Stimulated activated CD4-positive, alpha-beta T cell treated with anti-CD3 and anti-CD28 coated beads, Interleukin-12 subunit alpha, Interleukin-12 subunit beta, amount 100 ng/mL, for 48 hours (primary cell): Measurements from ENCODE around the gene CST3.
"Not testable (repeated sequence)": the region's sequence is repeated elsewhere in the genome, so short reads cannot be mapped to it uniquely, and the experiment has no call there.

Source experiments
- DNase-seq, 3 donors: peaks; one replicate each; pipeline ENCODE4 v3.0.0-alpha.2; 2020; ENCODE audit warnings: low read depth in 2 of 3, low spot score in 1 of 3

The CST3 gene, protein sequence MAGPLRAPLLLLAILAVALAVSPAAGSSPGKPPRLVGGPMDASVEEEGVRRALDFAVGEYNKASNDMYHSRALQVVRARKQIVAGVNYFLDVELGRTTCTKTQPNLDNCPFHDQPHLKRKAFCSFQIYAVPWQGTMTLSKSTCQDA

DNA sequence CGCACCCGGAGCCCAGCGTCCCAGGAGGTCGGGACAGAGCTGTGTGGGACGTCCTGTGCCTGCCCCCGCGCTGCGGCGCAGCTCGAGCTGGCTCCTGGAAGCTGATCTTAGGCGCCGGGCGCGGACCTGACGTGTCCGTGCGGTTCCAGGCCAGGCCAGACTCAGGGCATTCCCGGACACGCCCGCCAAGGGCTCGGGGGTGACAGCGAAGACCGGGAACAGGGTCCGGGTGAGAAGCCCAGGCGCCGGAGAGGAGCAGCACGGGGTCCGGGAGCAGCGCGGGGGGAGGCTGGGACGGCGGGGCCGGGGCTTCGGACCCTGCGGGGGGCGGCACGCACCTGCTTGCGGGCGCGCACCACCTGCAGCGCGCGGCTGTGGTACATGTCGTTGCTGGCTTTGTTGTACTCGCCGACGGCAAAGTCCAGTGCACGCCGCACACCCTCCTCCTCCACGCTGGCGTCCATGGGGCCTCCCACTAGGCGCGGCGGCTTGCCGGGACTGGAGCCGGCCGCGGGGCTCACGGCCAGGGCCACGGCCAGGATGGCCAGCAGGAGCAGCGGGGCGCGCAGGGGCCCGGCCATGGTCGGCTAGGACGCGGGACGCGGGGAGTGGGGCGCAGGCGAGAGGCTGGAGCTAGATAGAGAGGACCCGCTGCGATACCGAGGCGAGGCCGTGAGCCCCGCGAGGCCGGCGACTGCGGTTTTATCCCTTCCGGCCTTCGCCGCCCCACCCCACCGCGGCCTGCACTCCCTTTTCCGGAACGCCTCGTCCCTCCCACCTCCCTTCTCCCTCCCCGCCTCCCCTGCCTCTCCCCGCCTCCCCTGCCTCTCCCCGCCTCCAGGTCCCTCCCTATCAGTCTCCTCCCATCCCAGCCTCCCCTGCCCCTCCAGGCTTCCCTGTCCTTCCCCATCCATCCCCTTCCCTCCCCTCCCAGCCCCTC is at the start of gene CST3:
CST3 (minus strand) TSS at position 674 of the 940 bp plus-strand sequence; CDS start at position 581, 93 bp downstream.
- DNase-seq, result peak in 2 of 3 donors; percentile 5 to 13

DNA sequence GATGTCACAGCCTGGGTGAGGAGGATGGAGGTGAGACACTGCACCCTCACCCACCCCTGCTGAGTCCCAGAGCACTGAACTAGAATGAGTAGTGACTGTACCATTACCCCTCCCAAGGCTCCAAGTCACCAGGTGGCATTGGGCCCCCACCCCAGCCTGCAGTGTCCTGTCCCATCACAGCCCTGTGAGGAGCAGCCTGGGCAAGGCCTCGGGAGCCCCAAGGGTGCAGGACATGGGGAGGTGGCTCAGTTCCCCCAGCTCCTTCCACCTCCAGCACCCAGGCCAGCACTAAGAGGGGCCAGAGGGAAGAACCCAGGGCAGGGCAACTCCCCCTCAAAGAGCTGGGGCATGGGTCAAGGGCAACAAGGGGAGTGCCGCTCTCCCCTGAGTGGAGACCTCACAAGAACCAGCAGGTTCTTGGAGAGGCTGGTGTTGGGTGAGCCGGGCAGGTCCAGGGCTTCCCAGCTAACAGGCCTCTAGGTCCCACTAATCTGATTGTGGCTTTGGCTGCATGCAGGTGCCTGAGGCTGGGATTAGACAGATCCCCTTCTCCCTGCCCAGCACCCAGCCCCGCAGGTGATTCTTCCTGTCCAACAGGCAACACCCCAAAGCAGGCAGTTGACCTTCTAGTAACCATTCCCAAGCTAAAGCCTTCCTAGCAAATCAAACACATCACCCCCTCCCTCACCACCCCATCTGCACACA is 48.4 kb upstream of the CST3 start:
- no peak for DNase-seq

DNA sequence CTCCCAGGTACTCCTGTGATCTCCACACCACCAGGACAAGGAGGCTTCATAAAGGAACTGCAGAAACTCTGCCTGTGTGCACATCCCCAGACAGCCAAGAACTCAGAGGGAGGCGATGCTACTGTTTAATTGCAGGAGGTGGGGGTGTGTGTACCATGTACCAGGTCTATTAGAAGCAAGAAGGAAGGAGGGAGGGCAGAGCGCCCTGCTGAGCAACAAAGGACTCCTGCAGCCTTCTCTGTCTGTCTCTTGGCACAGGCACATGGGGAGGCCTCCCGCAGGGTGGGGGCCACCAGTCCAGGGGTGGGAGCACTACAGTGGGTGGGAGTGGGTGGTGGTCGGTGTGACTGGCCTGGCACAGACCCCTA is 47.8 kb upstream of the CST3 start:
- DNase-seq, result not testable (repeated sequence)

DNA sequence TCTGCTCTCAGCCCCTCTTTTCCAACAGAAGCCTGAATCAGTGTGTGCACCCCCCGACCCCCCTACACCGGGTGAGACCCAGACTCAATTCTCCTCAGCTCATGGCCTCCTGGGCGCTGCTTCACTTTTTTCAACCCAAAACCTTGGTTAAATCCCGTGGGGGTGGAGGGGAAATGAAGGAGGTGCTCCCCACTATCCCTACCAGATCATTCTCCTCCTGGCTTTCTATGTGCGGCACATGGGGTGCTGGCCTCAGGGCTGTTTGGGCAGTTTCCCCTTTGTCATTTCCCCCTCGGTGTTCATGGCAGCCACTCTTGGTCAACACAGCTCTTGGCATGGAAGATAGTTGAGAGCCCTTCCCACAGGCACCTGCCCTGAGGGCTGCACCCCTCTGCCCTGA is 46.5 kb upstream of the CST3 start:
- no peak for DNase-seq

DNA sequence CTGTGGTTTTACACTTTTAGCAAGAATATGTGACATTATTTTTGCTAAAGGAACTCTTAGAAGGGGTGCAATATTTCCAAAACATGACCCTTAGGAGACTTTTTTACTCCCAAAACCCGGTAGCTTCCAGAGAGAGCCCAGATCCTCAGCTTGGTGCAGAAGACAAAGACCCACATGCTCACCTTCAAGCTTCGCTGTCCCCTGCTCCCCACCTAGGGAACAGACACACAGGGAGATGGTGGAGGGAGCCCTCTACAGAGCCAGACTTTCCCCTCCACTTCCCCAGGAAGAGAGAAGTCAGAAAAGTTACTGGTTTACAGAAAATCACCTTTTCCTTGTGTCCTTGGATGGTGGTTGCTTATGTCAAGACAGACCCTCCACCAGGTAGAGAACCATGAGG is 46.1 kb upstream of the CST3 start:
- no peak for DNase-seq

DNA sequence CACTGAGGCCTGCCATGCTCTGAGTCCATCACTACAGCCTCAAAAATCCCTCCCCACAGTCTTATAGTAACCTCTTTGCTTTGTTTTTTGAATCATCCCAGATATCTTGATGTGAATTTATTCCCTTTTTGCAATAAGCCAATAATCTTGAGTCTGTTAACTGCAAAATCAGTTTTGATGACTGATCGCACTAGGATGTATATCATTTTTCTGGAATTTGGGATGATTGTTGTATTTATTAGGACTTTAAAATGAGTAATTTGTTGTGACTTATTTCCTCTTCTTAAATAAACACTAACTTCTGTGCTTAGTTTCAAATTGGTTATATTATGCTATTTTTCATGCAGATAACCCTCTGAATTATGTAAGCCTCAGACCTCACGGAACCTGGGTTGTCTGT is 45.5 kb upstream of the CST3 start:
- no peak for DNase-seq

DNA sequence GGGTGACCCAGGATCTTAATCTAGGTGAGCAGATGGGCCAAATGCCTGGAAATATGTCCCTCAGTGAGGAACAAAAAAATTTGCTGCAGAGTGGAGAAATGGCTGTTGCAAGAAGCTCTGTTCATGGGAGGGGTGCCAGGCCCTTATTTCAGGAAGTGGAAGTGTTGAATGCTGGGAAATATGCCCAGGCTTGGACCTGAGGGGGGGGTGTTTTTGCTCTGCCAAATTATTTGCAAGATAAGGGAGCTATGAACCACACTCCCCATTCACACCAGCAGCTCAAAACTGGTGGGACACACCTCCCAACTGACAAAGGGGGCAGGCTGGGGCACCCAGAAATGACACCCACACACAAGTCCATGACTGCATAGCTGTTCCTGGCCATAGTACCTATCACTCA is 42.4 kb upstream of the CST3 start:
- DNase-seq, result no peak

DNA sequence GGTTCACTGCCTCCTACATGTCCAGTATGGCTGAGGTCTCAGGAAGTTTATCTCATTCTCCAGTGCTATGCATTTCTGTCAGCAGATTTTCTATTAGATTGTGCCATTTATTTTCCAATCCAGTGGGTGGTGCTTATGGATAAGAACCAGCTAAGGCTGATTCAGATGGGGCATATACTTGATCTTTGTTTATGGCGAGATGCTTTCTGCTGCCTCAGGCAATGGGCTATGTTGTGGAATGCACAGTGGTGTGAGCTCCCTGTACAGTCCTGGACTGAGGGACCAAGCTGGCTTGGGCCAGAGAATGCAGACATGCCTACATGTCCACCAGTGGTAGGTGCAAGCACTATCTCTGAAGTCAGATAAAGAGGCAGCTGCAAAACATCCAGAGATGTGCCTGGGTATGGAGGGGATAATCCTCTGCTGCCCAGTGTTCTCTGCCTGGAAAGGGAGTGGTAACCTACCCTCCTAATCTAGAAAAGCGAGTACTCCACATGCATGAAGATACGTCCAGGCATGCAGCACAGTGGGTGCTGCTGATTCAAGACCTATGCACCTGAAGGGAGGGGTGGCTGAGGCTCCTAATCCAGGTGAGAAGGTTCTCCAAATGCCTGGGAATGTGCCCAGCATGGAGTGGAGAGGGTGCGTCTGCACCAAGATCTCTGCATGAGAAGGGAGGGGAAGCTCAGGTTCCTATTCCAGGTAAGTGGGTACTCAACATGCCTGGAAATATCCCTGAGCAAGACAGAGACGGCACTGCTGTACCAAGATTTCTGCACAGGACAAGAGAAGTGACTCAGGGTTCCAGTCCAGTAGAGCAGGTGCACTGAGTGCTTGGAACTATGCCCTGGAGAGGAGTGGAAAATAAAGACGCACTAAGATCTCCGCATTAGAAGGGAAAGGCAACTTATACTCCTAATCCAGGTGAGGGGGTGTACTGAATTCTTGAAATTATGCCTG is 41.7 kb upstream of the CST3 start:
- no peak for DNase-seq

DNA sequence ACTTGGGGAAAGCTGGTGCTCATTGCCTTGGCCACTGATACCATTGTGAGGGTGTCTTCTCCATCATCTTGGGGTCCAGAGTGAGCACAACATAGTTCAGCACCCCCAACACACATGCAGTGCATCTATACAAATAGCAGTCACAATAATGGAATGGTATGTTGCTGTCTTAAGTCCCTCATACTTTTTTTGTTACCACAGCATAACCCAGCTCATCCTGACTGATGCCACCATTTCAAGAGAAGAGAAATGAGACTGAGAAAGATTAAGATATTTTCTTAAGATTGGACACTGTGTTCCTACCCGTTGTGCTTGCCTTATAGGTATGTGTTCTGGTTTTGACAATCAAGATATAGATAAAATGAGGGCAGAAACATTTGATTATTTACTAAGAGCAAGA is 35.5 kb upstream of the CST3 start:
- no peak for DNase-seq

DNA sequence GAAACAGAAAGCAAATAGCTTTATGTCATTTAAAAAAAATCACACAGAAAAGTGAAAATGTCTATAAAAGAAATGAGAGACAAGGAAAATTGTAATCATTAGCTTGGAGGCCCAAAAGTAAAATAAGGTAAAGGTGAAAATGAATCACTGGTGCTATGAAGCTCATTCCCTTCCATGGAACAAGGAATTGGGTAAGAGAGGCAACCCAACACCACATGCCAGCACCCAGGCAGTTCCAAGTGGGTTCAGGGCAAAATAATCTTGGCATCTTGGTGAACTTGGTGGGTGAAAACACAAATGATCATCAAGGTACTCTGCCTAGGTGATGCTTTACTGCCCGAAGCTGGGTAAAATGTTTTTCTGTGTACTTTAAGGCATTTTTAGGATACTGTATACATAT is 34.4 kb upstream of the CST3 start:
- no peak for DNase-seq

DNA sequence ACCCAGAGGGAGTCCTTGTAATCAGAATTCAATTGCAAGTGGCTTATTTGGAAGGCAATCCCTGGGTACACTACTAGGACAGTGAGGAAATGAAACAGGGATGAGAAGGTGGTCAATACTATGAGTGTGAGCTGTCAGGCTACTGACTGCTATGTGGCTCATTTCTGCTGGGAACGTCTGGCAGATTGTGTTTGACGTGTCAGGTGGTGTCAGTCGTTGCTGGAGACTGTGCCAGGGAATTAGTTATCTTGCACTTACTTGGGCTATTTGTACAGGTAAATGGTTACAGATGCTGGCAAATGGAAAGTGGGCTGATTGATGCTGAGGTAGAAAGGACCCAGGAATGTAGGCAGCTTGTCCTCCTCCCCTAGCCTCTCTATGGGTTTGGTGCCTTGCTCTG is 33.7 kb upstream of the CST3 start:
- no peak for DNase-seq

DNA sequence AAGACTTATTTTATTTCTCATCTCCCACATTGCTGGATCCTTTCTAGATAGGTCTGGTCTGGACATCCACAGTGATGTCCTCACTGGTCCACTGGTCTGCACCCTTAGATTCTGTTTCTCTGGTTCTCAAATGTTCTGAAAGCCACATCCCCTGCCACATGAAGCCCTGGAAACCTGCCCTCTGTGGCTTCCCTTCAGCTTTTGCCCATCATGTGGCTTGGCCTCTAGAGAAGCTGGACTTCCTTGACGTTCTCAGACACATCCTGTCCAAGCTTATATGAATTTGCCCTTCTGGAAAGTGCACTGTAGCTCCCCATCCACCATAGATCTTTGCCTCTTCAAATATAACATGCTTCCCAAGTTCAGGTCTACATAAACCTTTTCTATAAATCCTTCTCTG is 32.6 kb upstream of the CST3 start:
- no peak for DNase-seq

DNA sequence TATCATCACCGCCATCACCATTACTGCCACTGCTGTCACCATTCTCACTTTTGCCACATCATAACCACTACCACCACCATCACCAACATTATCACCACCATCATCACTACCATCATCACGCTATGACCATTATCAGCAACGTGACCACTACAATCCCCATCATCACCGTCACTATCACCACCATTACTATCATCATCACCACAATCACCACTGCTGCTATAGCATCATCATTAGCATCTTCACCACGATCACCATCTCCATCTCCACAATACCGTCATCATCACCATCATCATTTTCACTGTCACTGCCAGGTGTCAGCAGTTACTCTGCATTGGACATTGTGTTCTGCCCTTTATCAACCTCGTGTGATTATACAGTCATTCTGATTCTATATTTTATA is 32.1 kb upstream of the CST3 start:
- DNase-seq, result no peak

DNA sequence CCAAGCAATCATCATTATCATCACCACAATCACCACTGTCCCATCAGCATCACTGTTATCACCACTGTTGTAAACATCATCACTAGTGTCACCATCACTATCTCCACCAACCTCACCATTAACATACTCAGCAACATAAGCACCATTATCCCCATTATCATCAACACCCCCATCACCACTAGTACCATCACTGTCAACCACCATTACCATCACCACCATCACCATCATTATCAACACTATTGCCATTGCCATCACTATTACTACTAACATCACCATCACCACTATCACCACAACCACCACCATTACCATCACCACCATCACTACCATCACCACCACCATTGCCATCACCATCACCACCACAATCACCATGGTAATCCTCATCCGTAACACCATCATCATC is 31.6 kb upstream of the CST3 start:
- no peak for DNase-seq

DNA sequence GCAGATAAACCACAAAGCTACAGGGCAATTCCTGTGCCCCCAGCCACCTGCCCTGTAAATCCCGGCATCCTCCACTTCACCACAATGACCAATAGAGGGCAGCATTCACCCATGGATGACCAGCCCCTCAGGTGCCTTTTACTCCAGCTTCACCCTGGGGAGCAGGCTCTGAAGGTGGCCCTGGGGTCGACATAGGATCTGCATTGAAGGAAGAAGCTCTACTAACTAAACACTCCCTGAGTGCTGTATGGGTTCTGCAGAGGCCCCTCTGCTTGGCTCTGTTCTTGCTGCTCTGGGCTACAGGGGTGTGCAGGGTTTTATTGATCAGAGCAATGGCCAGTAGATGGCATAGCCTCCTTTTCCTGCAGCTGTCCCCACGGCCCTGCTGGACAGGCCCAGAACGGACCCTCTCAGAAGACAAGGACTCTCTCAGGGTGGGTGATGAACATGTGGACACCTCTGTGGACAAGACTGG is 30.8 kb upstream of the CST3 start:
- peak; percentile 8 to 43 (median 20) for DNase-seq

DNA sequence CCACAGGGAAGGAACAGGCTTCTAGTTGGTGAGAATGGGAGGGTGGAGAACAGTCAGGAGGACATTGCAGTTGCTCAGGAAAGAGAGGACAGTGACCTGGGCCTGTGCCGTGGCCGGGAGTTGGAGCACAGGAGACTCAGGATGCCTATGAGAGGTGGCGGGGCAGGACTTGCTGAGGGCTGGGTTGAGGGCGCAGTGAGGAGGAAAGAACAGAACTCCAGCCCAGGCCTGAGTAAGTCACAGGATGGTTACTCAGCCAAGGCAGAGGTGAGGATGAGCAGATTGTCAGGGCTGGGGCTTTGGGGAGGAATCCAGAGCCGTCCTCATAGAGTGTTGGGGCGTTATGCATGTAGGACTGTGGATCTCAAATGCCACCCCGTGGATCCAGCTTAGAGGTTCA is 29.9 kb upstream of the CST3 start:
- no peak for DNase-seq

DNA sequence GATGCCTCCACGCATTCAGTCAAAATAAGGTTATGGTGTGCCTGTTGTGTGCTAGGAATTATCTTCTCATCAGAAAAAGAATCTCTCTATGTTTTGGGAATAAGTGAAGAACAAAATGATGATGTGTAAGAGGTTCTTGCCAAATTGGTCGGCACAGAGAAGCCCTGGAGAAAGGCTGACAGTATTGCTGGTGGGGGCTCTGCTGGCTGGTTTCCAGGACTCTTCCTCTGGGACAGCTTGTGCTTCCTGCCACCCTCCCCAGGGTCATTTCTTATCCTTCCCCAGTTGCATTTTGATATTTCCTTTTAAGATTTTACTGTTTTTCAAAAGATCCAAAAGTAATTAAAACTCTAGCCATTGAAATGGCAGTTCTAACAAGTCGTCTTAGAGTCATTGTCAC is 28.9 kb upstream of the CST3 start:
- no peak for DNase-seq

DNA sequence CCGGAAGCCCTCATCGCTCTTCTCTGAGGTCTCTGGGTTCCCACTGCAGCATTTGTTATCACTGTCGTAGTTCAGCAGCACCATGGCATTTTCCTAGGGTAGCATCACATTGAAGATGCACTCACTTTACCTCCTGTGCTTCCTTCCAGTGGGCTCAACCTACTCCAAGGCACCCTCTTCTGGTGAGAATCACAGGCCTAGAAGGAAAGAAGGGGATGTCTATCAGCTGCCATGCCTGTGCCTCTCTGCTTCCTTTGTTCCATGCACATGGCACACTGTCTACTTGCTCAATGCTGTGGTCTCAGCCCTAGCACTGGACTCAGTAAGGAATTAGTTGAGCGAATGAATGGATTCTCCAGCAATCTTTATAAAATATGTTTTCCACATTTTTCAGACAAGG is 28.4 kb upstream of the CST3 start:
- DNase-seq, result no peak

DNA sequence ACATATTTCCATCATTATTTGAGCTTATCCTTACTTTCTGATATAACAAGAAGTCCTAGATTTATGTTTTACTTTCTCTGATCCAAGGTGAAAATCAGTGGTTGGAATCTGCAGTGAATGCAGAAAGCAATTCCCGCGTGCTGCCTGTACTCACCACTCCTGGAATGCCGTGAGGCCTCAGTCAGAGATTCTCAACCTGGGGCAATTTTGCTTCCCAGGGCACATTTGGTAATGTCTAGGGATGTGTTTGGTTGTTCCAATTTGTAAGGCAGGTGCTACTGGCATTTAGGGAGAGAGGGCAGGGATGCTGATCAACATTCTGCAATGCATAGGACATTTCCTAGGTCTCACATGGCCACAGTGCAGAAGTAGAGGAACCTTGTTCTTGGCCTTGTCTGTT is 27.2 kb upstream of the CST3 start:
- no peak for DNase-seq

DNA sequence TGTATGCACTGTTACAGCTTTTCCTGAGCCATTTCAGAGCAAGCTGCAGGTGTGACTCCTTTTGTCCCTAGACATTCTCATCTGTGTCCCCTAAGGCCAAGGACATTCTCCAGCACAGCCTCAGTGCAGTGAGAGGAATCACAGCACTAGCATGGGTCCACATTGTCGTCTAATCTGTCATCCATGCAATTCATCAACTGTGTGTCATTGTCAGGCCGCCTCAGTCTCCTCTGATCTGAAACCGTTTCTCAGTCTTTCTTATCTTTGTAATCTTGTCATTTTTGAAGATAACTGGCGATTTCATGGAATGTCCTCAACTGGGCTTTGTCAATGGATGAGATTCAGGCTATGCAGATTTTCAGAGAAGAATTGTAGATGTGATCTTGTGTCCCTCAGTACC is 26.3 kb upstream of the CST3 start:
- not testable (repeated sequence) for DNase-seq

DNA sequence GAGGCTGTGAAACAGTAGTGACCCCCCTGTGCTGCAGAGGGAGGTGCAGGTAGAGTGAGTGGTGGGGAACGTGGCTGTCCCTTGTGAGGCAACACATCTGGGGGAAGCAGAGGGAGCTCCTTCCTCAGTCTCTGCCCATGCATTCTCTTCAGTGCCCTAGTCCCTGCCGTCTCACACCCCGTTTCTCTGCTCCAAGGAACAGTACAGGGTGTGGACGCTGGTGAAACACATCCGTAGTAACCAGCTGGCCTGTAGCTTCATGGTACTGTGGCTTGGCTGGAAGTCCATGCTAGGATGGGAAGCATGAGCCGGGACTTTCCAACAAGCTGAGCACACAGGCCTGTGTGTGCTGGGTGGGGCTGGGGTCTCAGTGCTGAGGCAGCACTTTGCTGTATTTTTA is 25.4 kb upstream of the CST3 start:
- no peak for DNase-seq
